RWPE1 (cell line): ENCODE measurements around the gene TAAR1.

Experiments used
- CTCF ChIA-PET: fragments of 350-600 bp; sonication (Branson Sonifier 250); formaldehyde crosslinking; extraction: SDS; loops from one replicate; lab custom pipeline; 2021; lab: Yijun Ruan, JAX
- POLR2A ChIA-PET: fragments of 400-600 bp; formaldehyde crosslinking; extraction: SDS; loops from one replicate; lab custom pipeline; 2020; ENCODE audit warnings: antibody characterized with exemption; ENCODE audit not compliant: low non-redundant PET; lab: Yijun Ruan, JAX
- DNase-seq: peaks from one replicate; pipeline ENCODE4 v3.0.0; 2012; ENCODE audit warnings: low spot score
- H3K27ac ChIP-seq: fragments of 450-650 bp; 2 replicates; pipeline ENCODE4 v1.5.1; 2017
- CTCF ChIP-seq: fragments of 450-650 bp; conservative IDR thresholded peaks from 2 replicates; pipeline ENCODE4 v1.5.1; 2017; ENCODE audit warnings: low read depth, mild to moderate bottlenecking

The TAAR1 gene

DNA sequence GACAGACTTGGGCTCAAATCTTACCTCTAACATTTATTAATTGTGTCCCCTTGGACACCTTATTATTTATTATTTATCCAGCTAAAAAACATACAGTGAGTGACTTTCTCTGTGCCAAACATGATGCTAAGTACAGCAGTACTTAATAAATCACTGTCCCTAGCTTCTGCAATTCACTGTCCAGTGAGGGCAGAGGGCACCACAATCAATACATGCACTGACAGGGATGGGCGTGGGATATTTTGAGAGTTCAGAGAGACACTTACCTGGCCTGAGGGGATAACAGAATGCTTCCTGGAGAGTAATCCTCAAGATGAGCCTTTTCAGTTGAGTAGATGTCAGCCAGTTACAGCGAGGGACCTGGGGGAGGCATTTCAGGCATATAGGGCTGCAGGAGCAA, 25.6 kb downstream of the TAAR1 start:
- ChIA-PET CTCF (no interaction called here), POLR2A (no interaction called here)
- TF ChIP-seq CTCF: no peak
- no peak overlapping the region for H3K27ac ChIP-seq
- DNase-seq: no peak

DNA sequence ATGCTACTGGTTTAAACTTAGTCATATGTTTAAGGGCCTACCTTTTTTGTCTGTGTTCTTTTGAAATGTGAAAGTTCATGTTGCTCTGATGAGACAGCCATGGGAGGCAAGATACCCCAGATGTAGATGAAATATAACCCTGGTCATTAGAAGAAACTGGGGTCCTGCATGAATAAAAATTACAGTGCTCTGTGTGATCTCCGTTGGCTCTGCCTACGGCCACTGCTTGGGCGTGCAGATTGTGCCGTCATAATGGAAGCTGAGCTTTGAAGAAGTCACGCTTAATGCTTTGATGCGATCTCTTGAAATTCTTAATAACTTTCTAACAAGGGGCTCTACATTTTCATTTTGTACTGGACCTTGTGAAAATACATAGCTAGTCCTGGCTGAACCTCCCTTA, 34.8 kb downstream of the TAAR1 start, which contains the start of gene TAAR2:
TAAR2 (minus strand) TSS at position 101 of the 400 bp plus-strand sequence; CDS start at position 101, 0 bp downstream.
- DNase-seq: no peak
- no peak for TF ChIP-seq CTCF
- POLR2A ChIA-PET: no interaction called here
- CTCF ChIA-PET: no interaction called here
- H3K27ac ChIP-seq: no peak within 1 kb of the TSS

DNA sequence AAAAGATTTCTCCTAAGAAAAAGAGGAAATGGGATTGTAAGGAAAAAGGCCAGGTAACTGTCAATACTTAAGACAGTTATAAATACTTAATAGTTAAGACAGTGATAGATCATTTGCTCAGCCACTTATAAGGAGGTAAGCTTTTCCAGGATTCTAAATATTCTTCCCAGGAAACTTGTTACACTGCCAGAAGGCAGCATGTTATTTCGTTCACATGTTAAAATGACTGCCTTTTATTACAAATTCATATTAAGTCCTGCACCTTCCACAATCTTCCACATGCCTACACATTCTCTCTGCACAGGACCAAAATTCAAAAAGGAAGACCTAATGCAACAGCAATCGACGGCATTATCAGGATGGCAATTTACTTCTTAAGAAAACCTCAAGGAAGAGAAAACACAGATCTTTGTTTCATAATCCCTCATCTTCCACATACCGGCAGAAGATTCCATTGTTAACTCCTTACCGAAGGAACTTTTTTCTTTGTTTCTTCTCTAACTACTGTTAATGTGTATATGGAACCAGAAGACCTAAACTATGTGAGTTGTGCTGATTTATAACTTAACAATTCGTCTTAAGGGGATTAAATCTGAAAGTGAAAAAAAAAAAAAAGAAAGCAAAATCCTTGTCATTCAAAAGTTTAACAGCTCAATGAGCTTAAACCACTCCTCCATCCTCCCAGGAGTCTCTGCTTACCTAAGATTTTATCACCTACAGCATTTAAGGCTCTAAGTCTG, 35.7 kb downstream of the TAAR1 start:
- CTCF ChIA-PET: no interaction called here
- no peak for TF ChIP-seq CTCF
- no peak for DNase-seq
- H3K27ac ChIP-seq: no peak overlapping the region
- POLR2A ChIA-PET: no interaction called here

GRCh38 chr6:132616677-132617076, 42.3 kb downstream of the TAAR1 start:
- H3K27ac ChIP-seq: no peak overlapping the region
- ChIA-PET CTCF (interaction anchor here (0.6 kb wide), 1 partner anchor 166 kb away, joined by 3 read pairs; no protein-coding TSS in a partner anchor), POLR2A (no interaction called here)
- no peak for TF ChIP-seq CTCF
- DNase-seq: no peak

GRCh38 chr6:132614554-132614953, 44.4 kb downstream of the TAAR1 start:
- H3K27ac ChIP-seq: no peak overlapping the region
- no peak for TF ChIP-seq CTCF
- CTCF ChIA-PET: interaction anchor here (0.9 kb wide), 1 partner anchor 84 kb away, joined by 4 read pairs; no protein-coding TSS in a partner anchor
- peak; percentile 45 for DNase-seq
- POLR2A ChIA-PET: no interaction called here

GRCh38 chr6:132612449-132613108, 46.4 kb downstream of the TAAR1 start:
- no peak for TF ChIP-seq CTCF
- no peak for DNase-seq
- ChIA-PET POLR2A (no interaction called here), CTCF (no interaction called here)
- H3K27ac ChIP-seq: no peak overlapping the region
